Measurements from ENCODE around the gene PLA1A. TPM values are rescaled to one million over a fixed set of nuclear protein-coding genes. Genes with fewer than 3 reads are reported as not detected.
A peak's percentile ranks its signal among the peaks of the same experiment; 100 is the strongest.

The PLA1A gene
- total and polyA plus RNA-seq, 10 of the 15 experiments (the other 5 are each of a cell fraction or from before 2014, with no cell fraction given) = 2.9 to 106 (median 4.8) TPM

DNA sequence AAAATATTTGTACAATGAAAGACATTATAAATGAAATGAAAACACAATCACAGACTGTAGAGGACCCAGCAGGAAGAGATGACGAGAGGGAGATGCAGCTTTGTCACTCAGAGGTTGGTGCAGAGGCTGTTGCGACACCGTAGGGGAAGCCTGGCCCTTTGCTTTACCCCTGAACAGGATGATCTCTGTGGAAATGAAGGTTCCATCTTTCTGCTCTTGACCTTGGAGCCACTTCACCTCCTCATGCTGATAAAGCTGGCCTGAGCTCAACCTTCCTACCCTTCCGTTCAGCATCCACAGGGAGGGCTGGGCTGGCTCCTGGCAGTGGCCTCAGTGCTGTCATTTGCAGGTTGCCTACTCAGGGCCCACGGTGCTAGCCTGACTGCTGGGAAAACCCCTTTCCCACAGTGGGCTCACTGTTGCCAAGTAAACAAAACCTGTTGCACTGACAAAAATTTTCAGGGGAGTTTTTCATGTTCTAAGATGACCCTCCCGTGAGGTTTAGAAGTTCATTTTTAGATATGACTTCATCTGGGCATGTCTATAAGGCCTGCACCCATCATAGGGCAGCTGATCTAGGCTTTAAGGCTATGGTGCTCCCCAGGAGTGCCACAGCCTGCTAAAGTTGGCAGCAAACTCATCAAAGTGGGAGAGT, 35.3 kb upstream of the PLA1A start (continued):
- TF ChIP-seq, protein P1, sequence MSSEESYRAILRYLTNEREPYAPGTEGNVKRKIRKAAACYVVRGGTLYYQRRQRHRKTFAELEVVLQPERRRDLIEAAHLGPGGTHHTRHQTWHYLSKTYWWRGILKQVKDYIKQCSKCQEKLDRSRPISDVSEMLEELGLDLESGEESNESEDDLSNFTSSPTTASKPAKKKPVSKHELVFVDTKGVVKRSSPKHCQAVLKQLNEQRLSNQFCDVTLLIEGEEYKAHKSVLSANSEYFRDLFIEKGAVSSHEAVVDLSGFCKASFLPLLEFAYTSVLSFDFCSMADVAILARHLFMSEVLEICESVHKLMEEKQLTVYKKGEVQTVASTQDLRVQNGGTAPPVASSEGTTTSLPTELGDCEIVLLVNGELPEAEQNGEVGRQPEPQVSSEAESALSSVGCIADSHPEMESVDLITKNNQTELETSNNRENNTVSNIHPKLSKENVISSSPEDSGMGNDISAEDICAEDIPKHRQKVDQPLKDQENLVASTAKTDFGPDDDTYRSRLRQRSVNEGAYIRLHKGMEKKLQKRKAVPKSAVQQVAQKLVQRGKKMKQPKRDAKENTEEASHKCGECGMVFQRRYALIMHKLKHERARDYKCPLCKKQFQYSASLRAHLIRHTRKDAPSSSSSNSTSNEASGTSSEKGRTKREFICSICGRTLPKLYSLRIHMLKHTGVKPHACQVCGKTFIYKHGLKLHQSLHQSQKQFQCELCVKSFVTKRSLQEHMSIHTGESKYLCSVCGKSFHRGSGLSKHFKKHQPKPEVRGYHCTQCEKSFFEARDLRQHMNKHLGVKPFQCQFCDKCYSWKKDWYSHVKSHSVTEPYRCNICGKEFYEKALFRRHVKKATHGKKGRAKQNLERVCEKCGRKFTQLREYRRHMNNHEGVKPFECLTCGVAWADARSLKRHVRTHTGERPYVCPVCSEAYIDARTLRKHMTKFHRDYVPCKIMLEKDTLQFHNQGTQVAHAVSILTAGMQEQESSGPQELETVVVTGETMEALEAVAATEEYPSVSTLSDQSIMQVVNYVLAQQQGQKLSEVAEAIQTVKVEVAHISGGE (CRISPR knock-in tag; IDR thresholded peaks at IDR 0.05) = no peak
- no peak for TF ChIP-seq MYC (IDR thresholded peaks at IDR 0.05; ENCODE audit: insufficient read depth, insufficient read length, insufficient replicate concordance, low read length, severe bottlenecking)
- peak; percentile 90 for TF ChIP-seq SMAD1 (IDR thresholded peaks at IDR 0.05; ENCODE audit: low read depth, partially characterized antibody)
- TF ChIP-seq HCFC1 (IDR thresholded peaks at IDR 0.05; ENCODE audit: low read length) = no peak
- TF ChIP-seq BACH1 (IDR thresholded peaks at IDR 0.05; ENCODE audit: borderline replicate concordance) = peak; percentile 71; the same call in 1 of the 2 replicates
- peak; percentile 60; the same call in 1 of the 2 replicates for TF ChIP-seq TCF12 (IDR thresholded peaks at IDR 0.05; ENCODE audit: low read depth, low read length)
- no peak for TF ChIP-seq NRF1 (conservative IDR thresholded peaks at IDR 0.05; ENCODE audit: low read depth, low read length)
- peak; percentile 85 for TF ChIP-seq POU2F2 (IDR thresholded peaks at IDR 0.05; ENCODE audit: borderline replicate concordance, low read depth, low read length)
- TF ChIP-seq MEF2B (IDR thresholded peaks at IDR 0.05; ENCODE audit: partially characterized antibody, poor library complexity, severe bottlenecking) = peak; percentile 86
- no peak for TF ChIP-seq NR2C2 (IDR thresholded peaks at IDR 0.05; ENCODE audit: borderline replicate concordance, control insufficient read depth, insufficient read length, low read depth)
- peak; percentile 99 for TF ChIP-seq RELA (IDR thresholded peaks at IDR 0.05; ENCODE audit: borderline replicate concordance, partially characterized antibody)
- TF ChIP-seq MTA3 (IDR thresholded peaks at IDR 0.05; ENCODE audit: borderline replicate concordance, low read length) = peak; percentile 83; the same call in 1 of the 2 replicates
- TF ChIP-seq ZSCAN29 (IDR thresholded peaks at IDR 0.05) = peak; percentile 90
- TF ChIP-seq, protein P2, sequence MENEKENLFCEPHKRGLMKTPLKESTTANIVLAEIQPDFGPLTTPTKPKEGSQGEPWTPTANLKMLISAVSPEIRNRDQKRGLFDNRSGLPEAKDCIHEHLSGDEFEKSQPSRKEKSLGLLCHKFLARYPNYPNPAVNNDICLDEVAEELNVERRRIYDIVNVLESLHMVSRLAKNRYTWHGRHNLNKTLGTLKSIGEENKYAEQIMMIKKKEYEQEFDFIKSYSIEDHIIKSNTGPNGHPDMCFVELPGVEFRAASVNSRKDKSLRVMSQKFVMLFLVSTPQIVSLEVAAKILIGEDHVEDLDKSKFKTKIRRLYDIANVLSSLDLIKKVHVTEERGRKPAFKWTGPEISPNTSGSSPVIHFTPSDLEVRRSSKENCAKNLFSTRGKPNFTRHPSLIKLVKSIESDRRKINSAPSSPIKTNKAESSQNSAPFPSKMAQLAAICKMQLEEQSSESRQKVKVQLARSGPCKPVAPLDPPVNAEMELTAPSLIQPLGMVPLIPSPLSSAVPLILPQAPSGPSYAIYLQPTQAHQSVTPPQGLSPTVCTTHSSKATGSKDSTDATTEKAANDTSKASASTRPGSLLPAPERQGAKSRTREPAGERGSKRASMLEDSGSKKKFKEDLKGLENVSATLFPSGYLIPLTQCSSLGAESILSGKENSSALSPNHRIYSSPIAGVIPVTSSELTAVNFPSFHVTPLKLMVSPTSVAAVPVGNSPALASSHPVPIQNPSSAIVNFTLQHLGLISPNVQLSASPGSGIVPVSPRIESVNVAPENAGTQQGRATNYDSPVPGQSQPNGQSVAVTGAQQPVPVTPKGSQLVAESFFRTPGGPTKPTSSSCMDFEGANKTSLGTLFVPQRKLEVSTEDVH (IDR thresholded peaks at IDR 0.05; ENCODE audit: low read depth, partially characterized antibody) = no peak
- peak; percentile 52 for TF ChIP-seq KLF5 (IDR thresholded peaks at IDR 0.05; ENCODE audit: partially characterized antibody)
- TF ChIP-seq SIX5 (IDR thresholded peaks at IDR 0.05; ENCODE audit: low read depth, low read length, severe bottlenecking) = no peak
- no peak for TF ChIP-seq RFX5 (IDR thresholded peaks at IDR 0.05; ENCODE audit: low read depth, low read length)
- TF ChIP-seq RUNX3 (IDR thresholded peaks at IDR 0.05; ENCODE audit: low read length) = peak; percentile 80
- 0 out of 2 replicates have a peak, but pooled peaks have one; percentile 46 for TF ChIP-seq TBL1XR1 (IDR thresholded peaks at IDR 0.05; ENCODE audit: low read depth, low read length)
- TF ChIP-seq PAX8 (IDR thresholded peaks at IDR 0.05) = no peak
- peak; percentile 52 for TF ChIP-seq HDAC6 (IDR thresholded peaks at IDR 0.05; ENCODE audit: unreplicated experiment)
- peak; percentile 79 to 90; a peak in 3 of 4 replicates for TF ChIP-seq IKZF2 (IDR thresholded peaks at IDR 0.05)
- TF ChIP-seq MXI1 (IDR thresholded peaks at IDR 0.05; ENCODE audit: low read depth, low read length) = no peak
- peak; percentile 76; the same call in 1 of the 2 replicates for TF ChIP-seq CBFB (IDR thresholded peaks at IDR 0.05; ENCODE audit: low read depth)
- TF ChIP-seq SMARCA5 (IDR thresholded peaks at IDR 0.05) = no peak
- TF ChIP-seq ZBED1 (IDR thresholded peaks at IDR 0.05; ENCODE audit: borderline replicate concordance) = peak; percentile 83
- TF ChIP-seq YBX1 (IDR thresholded peaks at IDR 0.05) = no peak

Measured in GM12878 (cell line).